Skeletal muscle tissue (tissue), 4 donors: Measurements from ENCODE around the gene SBNO2. TPM values are rescaled to one million over a fixed set of nuclear protein-coding genes. Genes with fewer than 3 reads are reported as not detected.
"Not testable (repeated sequence)": the region's sequence is repeated elsewhere in the genome, so short reads cannot be mapped to it uniquely, and the experiment has no call there.

Experiments
- H3K27ac ChIP-seq: one replicate; pipeline ENCODE4 v1.7.0; 2013; ENCODE audit warnings: mild to moderate bottlenecking, low read depth, low read length, inconsistent platforms
- H3K27me3 ChIP-seq, 3 donors: one replicate each; pipeline ENCODE4 v1.7.0; 2013; ENCODE audit warnings: low read length in 3 of 3; ENCODE audit not compliant: control insufficient read depth in 3 of 3, insufficient read depth in 3 of 3
- H3K36me3 ChIP-seq, 3 donors: one replicate each; pipeline ENCODE4 v1.7.0; 2013; ENCODE audit warnings: low read length in 3 of 3; ENCODE audit not compliant: control insufficient read depth in 3 of 3, insufficient read depth in 3 of 3
- H3K4me1 ChIP-seq, 3 donors: one replicate each; pipeline ENCODE4 v1.7.0; 2013; ENCODE audit warnings: low read length in 3 of 3, mild to moderate bottlenecking in 3 of 3; ENCODE audit not compliant: control insufficient read depth in 3 of 3, insufficient read depth in 3 of 3
- H3K4me3 ChIP-seq, 3 donors: one replicate each; pipeline ENCODE4 v1.7.0; 2013; ENCODE audit warnings: low read length in 3 of 3
- H3K9ac ChIP-seq, 3 donors: one replicate each; pipeline ENCODE4 v1.7.0; 2013; ENCODE audit warnings: low read length in 3 of 3, mild to moderate bottlenecking in 3 of 3, moderate library complexity in 2 of 3, low read depth in 1 of 3
- H3K9me3 ChIP-seq, 3 donors: one replicate each; pipeline ENCODE4 v1.7.0; 2013; ENCODE audit warnings: low read length in 3 of 3; ENCODE audit not compliant: control insufficient read depth in 3 of 3
- total RNA-seq: library from RNA; depleted of rRNA; stranded (reverse); fragments of >200 nt; gene quantifications from one replicate; pipeline ENCODE4 v1.2.3, GENCODE V29; 2014
- donor health status: Osteomylitis.

The SBNO2 gene
- total RNA-seq, 1 donor from 2014 or later = 10.4 TPM

- Histone ChIP-seq H3K27me3 (no peaks in the 10 kb centered on the region), H3K36me3 (peaks cover 8 to 22% (median 9%) of the 10 kb centered on the region in 3 donors), H3K9me3 (no peaks in the 10 kb centered on the region), H3K4me1 (peaks cover 27 to 64% (median 34%) of the 10 kb centered on the region in 3 donors), H3K4me3 (no peak overlapping the region), H3K27ac (no peak overlapping the region), H3K9ac (no peak overlapping the region)
Observed at GRCh38 chr19:1129535-1129934, 44.5 kb downstream of the SBNO2 start.

DNA sequence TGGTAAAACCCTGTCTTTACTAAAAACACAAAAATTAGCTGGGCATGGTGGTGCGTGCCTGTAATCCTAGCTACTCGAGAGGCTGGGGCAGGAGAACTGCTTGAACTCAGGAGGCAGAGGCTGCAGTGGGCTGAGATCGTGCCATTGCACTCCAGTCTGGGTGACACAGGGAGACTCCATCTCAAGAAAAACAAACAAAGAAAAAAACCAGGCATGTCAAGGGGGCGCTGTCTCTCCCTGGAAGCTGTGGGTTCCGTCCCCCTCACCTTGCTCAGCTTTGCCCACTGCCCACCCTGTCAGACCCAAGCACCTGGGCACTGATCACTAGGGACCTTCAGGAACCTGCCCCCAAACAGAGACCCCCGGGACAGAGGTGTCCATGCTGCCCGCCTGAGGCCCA lies 45.0 kb downstream of the SBNO2 start:
- Histone ChIP-seq H3K4me1 (peaks cover 27 to 60% (median 34%) of the 10 kb centered on the region in 3 donors), H3K36me3 (peaks cover 8 to 22% (median 10%) of the 10 kb centered on the region in 3 donors)
- not testable (repeated sequence) for H3K9ac ChIP-seq, H3K4me3 ChIP-seq, H3K27ac ChIP-seq, H3K27me3 ChIP-seq, H3K9me3 ChIP-seq

DNA sequence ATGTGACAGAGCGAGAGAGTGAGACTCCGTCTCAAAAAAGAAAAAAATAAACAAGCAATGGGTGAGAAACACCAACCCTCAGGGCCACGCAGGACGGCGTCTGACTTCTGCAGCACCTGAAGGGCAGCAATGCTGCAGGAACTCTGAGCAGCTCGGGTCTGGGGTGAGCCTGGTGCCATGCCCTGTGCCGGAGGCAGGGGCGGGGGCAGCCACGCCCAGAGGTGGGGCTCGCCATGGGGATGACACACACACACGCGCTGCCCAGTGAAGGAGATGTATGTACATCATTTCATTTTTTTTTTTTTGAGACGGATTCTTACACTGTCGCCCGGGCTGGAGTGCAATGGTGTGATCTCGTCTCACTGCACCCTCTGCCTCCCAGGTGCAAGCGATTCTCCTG lies 46.0 kb downstream of the SBNO2 start:
- Histone ChIP-seq H3K27ac (no peak overlapping the region), H3K4me1 (peaks cover 27 to 51% (median 31%) of the 10 kb centered on the region in 3 donors)

GRCh38 chr19:1126984-1127760 lies 46.9 kb downstream of the SBNO2 start:
- peak overlapping the region in 1 of 3 donors; percentile 23 for H3K9ac ChIP-seq
- no peaks in the 10 kb centered on the region for H3K27me3 ChIP-seq
- peaks cover 19 to 41% (median 22%) of the 10 kb centered on the region in 3 donors for H3K4me1 ChIP-seq
- no peak overlapping the region for H3K4me3 ChIP-seq
- peak overlapping the region; percentile 68 for H3K27ac ChIP-seq
- peaks cover 12 to 35% (median 22%) of the 10 kb centered on the region in 3 donors for H3K36me3 ChIP-seq
- H3K9me3 ChIP-seq = no peaks in the 10 kb centered on the region

More for the DNA sequence above, 46.0 kb downstream of the SBNO2 start:
- Histone ChIP-seq H3K4me3 (no peak overlapping the region), H3K9me3 (no peaks in the 10 kb centered on the region), H3K27me3 (no peaks in the 10 kb centered on the region), H3K9ac (no peak overlapping the region), H3K36me3 (peaks cover 8 to 28% (median 16%) of the 10 kb centered on the region in 3 donors)

GRCh38 chr19:1125601-1126467 lies 48.2 kb downstream of the SBNO2 start:
- Histone ChIP-seq H3K9me3 (no peaks in the 10 kb centered on the region), H3K27ac (peak overlapping the region; percentile 68), H3K4me1 (peaks cover 10 to 33% (median 12%) of the 10 kb centered on the region in 3 donors), H3K4me3 (no peak overlapping the region), H3K27me3 (no peaks in the 10 kb centered on the region), H3K9ac (peak overlapping the region in 1 of 3 donors; percentile 16), H3K36me3 (peaks cover 20 to 46% (median 33%) of the 10 kb centered on the region in 3 donors)

GRCh38 chr19:1123885-1124677 lies 50.0 kb downstream of the SBNO2 start:
- H3K9me3 ChIP-seq = no peaks in the 10 kb centered on the region
- H3K4me3 ChIP-seq = no peak overlapping the region
- no peak overlapping the region for H3K9ac ChIP-seq
- peaks cover 30 to 58% (median 42%) of the 10 kb centered on the region in 3 donors for H3K36me3 ChIP-seq
- no peaks in the 10 kb centered on the region for H3K27me3 ChIP-seq
- H3K4me1 ChIP-seq = peaks cover 0 to 17% (median 0%) of the 10 kb centered on the region in 3 donors
- H3K27ac ChIP-seq = no peak overlapping the region

- H3K9me3 ChIP-seq = no peaks in the 10 kb centered on the region
- H3K4me1 ChIP-seq = peaks cover 0 to 17% (median 0%) of the 10 kb centered on the region in 3 donors
- no peak overlapping the region for H3K4me3 ChIP-seq
- no peak overlapping the region for H3K27ac ChIP-seq
- H3K27me3 ChIP-seq = no peaks in the 10 kb centered on the region
- peaks cover 33 to 65% (median 46%) of the 10 kb centered on the region in 3 donors for H3K36me3 ChIP-seq
- no peak overlapping the region for H3K9ac ChIP-seq
Observed at GRCh38 chr19:1123381-1123780, 50.7 kb downstream of the SBNO2 start.

DNA sequence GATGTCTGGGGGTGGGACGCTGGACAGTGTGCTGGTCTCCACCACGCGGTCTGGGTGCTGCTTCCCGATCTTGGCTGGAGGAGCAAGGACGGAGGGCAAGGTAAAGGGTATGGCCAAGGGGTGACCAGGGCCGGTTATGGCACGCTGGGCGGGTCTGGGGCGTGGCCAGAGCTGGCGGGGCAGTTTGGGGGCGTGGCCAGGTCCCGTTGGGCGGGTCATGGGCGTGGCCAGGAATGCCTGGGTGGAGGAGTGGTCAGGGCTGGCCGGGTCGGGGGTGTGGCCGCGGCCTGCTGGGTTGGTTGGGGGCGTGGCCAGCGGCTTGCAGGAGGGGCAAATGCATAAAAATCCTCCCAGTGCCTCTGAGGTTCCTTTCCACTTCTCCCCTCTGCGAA lies 51.1 kb downstream of the SBNO2 start:
- H3K36me3 ChIP-seq = peaks cover 33 to 68% (median 46%) of the 10 kb centered on the region in 3 donors
- no peaks in the 10 kb centered on the region for H3K27me3 ChIP-seq
- H3K4me1 ChIP-seq = peaks cover 0 to 17% (median 0%) of the 10 kb centered on the region in 3 donors
- H3K4me3 ChIP-seq = no peak overlapping the region
- no peaks in the 10 kb centered on the region for H3K9me3 ChIP-seq
- no peak overlapping the region for H3K9ac ChIP-seq
- no peak overlapping the region for H3K27ac ChIP-seq
